Osteocyte (in vitro differentiated cells): Measurements from ENCODE around the gene TYW3. TPM values are rescaled to one million over a fixed set of nuclear protein-coding genes. Genes with fewer than 3 reads are reported as not detected.

Experiments
- DNase-seq: peaks from one replicate; pipeline ENCODE4 v3.0.0; 2021; ENCODE audit warnings: mixed read lengths; ENCODE audit not compliant: unreplicated experiment; ENCODE audit errors: extremely low spot score
- H3K27ac Mint-ChIP-seq: one replicate; pipeline ENCODE4 v1.8.0; 2021; ENCODE audit warnings: mild to moderate bottlenecking, mixed read lengths; ENCODE audit not compliant: unreplicated experiment
- H3K27me3 Mint-ChIP-seq: one replicate; pipeline ENCODE4 v1.8.0; 2021; ENCODE audit warnings: mixed read lengths; ENCODE audit not compliant: unreplicated experiment
- H3K36me3 Mint-ChIP-seq: one replicate; pipeline ENCODE4 v1.8.0; 2021; ENCODE audit warnings: mixed read lengths; ENCODE audit not compliant: unreplicated experiment
- H3K4me1 Mint-ChIP-seq: one replicate; pipeline ENCODE4 v1.8.0; 2021; ENCODE audit warnings: mixed read lengths; ENCODE audit not compliant: unreplicated experiment
- H3K4me3 Mint-ChIP-seq: one replicate; pipeline ENCODE4 v1.8.0; 2021; ENCODE audit warnings: mild to moderate bottlenecking, moderate library complexity, mixed read lengths; ENCODE audit not compliant: unreplicated experiment
- H3K9me3 Mint-ChIP-seq: one replicate; pipeline ENCODE4 v1.8.0; 2021; ENCODE audit warnings: mixed read lengths; ENCODE audit not compliant: unreplicated experiment
- CTCF ChIP-seq: fragments of 200-600 bp; sonication (generic); IDR thresholded peaks from 2 replicates; pipeline ENCODE4 v1.5.0; 2021; ENCODE audit warnings: antibody characterized with exemption, mild to moderate bottlenecking, moderate library complexity
- total RNA-seq: library from RNA; stranded (reverse); gene quantifications from 2 replicates; pipeline ENCODE4 v1.2.1, GENCODE V29; 2021

TYW3 gene
- total RNA-seq, 1 donor from 2014 or later: 5.6 TPM

GRCh38 chr1:74812180-74812541, 79.2 kb downstream of the TYW3 start:
- H3K27ac Mint-ChIP-seq: no peak overlapping the region
- no peak for DNase-seq
- no peaks in the 10 kb centered on the region for H3K36me3 Mint-ChIP-seq
- H3K9me3 Mint-ChIP-seq: no peaks in the 10 kb centered on the region
- no peaks in the 10 kb centered on the region for H3K4me1 Mint-ChIP-seq
- H3K4me3 Mint-ChIP-seq: no peak overlapping the region
- no peaks in the 10 kb centered on the region for H3K27me3 Mint-ChIP-seq
- TF ChIP-seq CTCF: no peak

Other genes with a start within 250 kb of the TYW3 start
- not detected in 2 replicates for gene LRRC53, start 220.5 kb upstream of the TYW3 start, total RNA-seq
- not detected in 2 replicates for gene ERICH3, start 59.4 kb upstream of the TYW3 start, total RNA-seq
- 5.4 and 7.1 TPM in 2 replicates for gene CRYZ, start 102 bp upstream of the TYW3 start, total RNA-seq